Measurements from ENCODE around the gene GIPC3.

Gene GIPC3

GRCh38 chr19:3637621-3638020 lies 52.3 kb downstream of the GIPC3 start:
- DNase-seq (ENCODE audit: low read depth in 2 of 2): no peak

- DNase-seq (ENCODE audit: low read depth in 2 of 2): no peak
Measured at GRCh38 chr19:3638208-3639193, 53.2 kb downstream of the GIPC3 start.

GRCh38 chr19:3639479-3639878 lies 54.2 kb downstream of the GIPC3 start:
- DNase-seq (ENCODE audit: low read depth in 2 of 2): no peak

GRCh38 chr19:3641515-3642269 lies 56.4 kb downstream of the GIPC3 start:
- no peak for DNase-seq (ENCODE audit: low read depth in 2 of 2)

- DNase-seq (ENCODE audit: low read depth in 2 of 2): no peak
Measured at GRCh38 chr19:3642296-3642695, 57.0 kb downstream of the GIPC3 start.

Data from activated CD4-positive, alpha-beta T cell treated with anti-CD3 and anti-CD28 coated beads for 24 hours (primary cell).